ENCODE measurements around the gene GRK3.
"Not testable (repeated sequence)": the region's sequence is repeated elsewhere in the genome, so short reads cannot be mapped to it uniquely, and the experiment has no call there.

The GRK3 gene

DNA sequence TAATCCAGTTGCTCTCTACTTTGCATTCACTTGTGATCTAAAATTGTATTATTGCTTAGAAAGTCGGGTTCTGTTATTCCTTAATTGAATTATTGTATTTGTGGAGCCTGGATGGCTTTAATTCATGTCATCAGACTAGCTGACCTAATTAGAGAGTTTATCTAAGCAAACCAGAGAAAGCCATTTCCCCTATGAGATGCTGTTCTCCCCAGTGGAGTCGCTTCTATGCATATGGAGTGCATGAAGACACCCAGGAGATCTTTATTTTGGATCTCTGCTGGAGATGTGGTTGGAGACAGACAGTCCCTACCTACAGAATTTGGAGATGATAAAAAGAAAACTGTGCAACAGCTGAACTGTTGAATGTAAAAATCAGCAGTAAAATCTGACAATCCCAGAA is 132.3 kb downstream of the GRK3 start:
- peak in 1 of 58 donors; percentile 8 for DNase-seq

DNA sequence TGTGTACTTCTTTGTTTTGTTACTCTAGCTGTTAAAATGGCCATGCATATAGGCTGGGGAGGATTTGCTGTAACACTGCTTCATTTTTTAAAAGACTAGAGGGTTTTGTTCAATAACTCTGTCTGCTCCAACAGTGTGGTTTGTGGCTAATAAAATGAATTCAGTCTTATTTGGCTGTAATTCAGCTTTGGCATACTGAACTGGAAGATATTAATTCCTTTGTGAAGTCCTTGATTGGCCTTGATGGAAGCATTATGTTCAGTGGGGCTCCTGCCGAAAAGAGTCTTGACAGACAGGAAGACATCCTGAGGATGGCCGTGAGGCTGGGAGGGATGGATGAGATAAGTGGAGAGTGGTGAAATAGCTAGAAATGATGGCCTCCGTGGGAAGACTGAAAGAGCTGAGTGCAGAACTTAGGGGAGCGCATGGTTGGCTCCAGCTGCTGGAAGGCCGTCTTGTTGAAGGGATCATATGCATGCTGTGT is 132.7 kb downstream of the GRK3 start:
- DNase-seq: no peak

DNA sequence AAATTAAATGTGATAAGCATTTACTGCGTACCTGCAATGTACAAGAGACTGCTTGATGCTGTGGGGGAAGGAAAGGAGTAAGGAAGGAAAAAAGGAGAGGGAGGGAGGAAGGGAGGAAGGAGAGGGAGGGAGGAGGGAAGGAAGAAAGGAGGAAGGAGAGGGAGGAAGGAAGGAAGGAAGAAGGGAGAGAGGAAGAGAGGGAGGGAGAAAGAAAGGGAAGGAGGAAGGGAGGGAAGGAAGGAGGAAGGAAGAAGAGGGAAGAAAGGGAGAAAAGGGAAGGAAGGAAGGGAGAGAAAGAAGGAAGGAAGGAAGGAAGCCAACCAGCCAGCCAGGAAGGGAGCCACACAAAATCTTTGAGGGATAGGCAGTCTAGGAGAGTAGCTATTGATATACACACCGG is 133.5 kb downstream of the GRK3 start:
- DNase-seq: no peak

DNA sequence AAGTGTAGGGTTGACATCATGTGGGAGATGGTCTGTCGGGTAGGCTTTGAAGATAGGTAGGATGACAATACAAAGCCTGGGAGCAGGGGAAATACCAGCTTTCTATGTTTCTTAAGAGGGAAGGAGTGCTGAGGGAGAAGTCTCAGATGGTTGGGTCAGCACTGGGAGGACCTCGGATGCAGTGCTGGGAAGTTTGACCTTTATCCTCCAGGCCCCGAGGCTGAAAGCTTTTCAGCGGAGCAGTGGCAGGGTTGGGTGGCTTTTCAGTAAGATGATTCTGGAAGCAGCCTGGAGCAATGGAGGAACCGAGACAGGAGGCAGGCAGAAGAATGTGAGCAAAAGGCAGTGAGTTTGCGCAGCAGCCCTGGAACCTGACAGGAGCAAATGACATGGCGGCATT is 134.0 kb downstream of the GRK3 start:
- no peak for DNase-seq

DNA sequence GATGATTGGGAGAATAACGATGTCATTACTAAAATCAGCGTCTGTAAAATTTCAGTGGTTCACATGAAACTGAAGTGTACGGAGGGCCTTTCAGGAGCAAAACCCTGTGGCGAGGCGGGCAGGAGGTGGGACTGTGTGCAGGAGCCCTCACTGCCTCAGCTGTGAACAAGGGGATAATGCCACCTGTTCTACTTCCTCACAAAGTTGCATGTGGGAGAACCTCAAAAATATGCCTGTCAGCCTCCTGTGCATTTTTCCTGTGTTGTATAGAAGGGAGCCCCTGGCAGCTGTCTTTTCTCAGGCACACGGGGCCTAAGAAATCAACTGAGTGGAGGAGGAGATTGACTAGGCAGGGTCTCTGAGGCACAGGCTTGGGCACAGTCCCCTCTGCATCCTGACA is 134.5 kb downstream of the GRK3 start:
- DNase-seq: no peak

DNA sequence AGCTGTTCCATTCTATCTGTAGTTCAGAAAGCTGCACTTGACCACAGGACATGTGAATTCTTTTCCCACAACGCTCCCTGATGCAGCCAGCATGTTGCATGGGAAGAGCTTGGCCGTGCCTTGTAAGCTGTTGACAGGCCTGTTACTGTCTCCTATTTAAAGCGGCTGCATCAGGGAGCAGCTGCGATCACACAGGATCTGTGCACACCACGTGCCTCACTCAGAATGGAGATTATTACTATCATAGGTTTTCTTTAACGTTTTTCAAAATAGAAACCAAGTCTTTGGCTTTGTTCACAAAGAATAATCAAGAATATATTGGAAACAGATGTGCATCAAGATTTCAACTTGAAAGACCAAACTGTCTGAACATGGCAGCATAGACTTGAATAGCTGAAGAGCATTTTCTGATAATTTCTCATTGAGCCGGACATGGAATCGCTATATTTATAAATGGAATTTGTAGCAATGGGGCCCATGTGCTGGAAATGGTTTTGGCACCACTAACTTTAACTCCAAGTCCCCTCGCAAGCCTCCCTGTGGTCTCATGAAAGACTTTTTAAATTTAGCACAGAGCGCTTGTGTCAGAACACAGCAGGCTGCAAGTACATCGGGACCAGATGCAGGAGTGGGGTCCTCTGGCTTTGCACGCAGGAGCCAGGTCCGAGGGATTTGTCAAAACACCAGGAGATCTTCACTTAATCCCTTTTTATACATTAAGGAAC is 136.7 kb downstream of the GRK3 start:
- peak in 43 of 58 donors; percentile 9 to 74 (median 38) for DNase-seq

DNA sequence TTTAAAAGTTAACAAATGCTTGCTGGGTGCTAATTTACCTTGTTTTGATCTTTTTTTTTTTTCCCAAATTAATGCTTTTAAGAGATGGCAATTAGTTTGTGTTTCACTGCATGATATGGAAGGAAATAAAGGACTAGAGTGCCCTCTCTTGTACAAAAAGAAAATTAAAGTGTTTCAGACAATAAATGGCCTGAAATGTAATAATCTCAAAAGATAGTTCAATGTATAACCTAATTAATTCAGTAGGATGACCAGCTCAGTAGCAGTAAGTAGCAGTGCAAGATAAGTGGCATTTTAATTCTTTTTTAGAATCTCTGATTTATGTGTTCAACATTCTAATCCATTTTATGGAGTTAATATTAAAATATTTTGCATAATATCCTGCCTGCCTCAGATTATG is 137.6 kb downstream of the GRK3 start:
- no peak for DNase-seq

DNA sequence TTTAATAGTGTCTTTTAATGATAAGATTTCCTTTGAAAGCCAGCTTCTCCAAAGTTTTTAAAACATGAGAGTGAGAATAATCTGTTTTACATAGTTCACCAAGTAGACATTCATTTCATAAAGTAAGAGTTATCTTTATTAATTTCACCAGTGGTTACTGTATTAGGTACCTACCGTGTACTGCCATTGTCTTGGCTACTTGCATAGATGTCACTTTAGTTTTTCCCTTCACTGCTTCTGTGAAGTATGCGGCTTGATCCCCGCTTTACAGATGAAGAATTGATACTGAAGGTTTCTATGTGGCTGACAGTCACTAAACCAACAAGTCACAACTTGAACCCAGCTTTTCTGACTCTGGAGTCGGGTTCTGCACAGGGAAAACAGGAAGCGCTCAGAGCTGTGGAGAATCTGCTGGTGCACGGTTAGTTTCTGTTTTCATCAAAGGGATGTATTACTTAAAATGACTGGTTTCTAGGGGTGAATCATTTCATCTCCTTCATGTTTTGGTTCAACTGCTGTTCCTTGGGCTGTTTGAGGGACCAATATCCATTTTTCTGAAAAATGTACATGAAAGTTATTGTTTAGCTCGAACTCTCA is 138.2 kb downstream of the GRK3 start:
- DNase-seq: no peak

DNA sequence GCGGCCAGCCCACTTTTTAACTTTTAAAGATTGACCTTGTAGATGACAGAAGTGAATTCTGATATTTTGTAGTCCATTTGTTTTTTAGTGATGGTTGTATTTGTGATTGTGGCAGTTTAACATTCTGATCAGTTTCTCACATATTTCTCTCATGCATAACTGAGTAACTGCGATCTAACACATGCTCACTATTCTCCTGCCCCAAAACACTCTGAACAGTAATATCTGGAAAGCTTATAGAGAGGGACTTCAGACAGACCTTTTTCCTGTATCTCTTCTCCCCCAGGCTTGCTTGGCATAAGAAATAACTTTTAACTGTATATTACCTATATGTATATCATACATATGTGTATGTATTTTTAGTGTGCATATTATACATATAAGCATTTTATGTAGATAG is 140.2 kb downstream of the GRK3 start:
- no peak for DNase-seq

DNA sequence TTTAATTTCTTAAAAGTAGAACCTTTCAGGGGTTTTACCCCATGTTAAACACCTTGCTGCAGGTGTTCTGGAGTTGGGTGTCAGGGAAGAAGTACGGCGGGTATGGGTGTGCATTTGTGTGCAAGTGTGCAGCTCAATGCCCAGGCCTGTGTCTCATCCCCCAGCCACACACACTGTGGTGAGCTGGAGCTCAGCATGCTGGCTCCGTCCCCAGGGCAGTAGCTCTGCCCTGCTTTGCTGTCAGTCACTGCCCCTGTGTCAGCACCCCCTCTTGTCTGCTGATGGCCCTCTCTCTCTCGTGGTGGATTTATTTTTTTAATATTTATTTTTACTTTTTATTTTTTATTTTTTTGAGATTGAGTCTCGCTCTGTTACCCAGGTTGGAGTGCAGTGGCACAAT is 141.7 kb downstream of the GRK3 start:
- DNase-seq: no peak

DNA sequence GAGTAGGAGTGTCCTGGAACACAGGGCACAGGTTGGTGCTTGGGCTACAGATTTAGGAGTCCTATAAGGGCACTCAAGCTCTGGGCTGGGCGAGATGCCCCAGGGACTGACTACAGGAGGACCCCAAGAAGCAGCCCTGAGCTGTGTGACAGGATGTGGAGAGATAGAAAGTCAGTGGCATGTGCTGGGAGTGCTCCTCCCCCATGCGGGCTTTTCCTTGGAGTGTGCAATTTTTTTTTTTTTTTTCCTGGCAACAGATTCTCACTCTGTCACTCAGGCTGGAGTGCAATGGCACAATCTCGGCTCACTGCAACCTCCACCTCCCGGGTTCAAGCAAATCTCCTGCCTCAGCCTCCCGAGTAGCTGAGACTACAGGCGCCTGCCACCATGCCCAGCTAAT is 144.0 kb downstream of the GRK3 start:
- DNase-seq: not testable (repeated sequence)

DNA sequence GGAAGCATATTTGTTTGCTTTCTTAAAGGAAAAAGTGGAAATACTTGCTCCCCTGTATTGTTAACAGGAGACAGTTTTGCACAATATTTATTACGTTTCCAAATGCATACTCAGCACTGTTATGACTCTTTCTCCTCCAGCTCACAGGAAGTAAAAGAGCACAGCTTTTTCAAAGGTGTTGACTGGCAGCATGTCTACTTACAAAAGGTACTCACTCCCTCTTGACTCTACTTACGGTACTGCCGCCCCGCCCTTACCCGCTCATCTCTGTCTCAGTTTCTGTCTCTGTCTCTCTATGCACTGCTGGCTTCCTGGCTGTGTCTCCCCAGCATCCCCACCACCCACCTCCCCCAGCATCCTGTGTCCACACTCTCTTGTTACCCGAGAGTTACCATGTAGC is 145.3 kb downstream of the GRK3 start:
- DNase-seq: no peak

DNA sequence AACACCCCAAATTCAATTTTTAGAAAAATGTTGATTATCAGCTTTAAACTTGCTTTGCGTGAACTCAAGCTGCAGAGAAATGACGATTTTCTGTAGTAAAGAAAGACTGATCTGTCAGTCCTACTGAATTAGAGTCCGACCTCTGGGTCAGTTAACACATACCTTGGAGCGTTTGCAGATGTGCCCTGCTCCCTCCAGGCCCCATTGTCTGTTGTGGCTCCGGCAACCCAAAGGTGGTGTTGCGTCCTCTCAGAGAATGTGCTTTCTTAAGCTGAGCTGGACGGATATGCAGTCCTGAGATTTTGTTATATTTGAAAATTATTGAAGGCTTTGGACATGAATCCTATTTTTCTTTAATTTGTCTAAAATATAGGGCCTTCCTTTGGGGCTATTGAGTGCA is 146.0 kb downstream of the GRK3 start:
- DNase-seq: no peak

DNA sequence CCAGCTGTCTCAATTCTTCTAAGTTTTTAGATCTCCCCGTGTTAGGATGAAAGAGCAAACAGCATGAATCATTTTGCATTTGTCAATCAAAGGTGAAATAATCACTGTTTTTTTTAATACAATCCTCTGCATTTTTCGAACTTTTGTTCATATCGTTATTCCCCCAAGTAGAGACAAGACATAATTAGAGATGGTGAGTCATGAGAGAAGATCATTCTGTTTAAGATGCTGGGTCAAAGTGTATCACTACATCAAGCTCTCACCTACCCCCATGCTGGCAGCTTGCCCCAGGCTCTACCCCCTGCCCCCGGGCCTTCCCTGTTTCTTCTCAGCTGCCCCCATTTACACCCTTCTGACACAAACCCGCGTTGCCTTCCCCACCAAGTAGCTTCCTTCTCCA is 147.0 kb downstream of the GRK3 start:
- DNase-seq: no peak

DNA sequence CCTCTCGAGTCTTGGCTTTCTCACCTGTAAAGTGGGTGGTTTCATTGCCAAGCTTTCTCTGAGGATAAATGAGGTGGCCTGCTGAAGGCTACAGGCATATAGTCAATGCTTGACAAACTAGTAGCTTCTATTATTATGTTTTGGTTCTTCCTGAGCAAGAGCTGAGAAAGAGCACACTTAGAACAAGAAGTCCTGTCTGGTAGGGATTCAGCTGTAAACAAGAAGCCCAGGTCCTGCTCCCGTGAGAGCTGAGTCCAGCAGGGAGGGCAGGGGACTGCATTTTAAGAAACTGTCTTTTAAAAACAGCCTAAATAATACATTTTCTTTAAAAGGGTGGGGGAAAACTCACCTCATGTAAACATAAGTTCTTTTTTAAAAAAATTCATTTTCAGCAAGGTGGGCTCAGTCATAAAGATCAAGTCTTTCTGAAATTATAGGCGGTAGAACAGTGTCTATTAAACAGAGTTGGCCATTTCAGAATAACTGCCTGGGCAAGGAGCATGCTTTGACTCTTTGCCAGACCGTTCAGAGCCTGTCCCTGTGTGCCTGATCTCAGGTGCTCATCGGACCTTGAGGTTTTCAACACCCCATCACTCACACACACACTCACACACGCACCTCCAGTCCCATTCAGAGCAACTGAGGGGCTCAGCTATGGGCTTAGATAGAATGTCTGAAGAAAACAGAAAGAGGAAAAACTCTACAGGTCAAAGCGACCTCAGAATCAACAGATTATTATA is 148.4 kb downstream of the GRK3 start:
- DNase-seq: no peak

DNA sequence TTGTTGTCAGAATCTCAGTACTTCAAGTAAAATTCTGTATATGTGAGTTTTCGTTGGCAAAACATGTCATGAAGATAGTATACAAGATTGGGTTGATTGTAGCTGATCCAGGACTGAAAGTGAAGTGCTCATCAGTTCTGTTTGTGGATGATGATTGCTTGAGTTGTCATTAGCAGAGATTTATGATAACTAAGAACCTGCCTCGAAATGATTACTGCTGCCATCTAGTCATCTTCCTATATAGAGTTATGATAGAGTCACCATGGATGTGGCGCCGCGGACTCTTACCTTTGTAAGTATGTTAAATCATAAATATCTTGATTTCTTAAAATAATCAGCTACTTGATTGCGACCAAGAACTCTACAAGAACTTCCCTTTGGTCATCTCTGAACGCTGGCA is 149.6 kb downstream of the GRK3 start:
- no peak for DNase-seq

DNA sequence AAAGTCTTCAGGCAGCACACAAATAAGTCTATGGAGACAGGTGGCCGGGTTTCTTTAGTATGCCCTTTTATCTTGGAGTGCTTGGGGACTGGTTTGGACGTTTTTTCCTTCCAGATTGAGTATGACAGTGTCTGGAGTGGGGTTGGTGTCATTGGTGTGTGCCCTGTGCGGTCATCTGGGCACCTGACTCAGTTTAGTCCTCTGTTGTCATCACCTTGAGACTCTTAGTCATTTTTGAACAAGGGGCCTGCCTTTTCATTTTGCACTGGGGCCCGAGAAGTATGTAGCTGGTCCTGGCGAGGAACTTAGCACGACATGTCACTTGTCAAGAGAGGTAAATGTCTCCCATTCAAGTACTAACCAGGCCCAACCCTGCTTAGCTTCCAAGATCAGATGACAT is 150.3 kb downstream of the GRK3 start:
- no peak for DNase-seq

DNA sequence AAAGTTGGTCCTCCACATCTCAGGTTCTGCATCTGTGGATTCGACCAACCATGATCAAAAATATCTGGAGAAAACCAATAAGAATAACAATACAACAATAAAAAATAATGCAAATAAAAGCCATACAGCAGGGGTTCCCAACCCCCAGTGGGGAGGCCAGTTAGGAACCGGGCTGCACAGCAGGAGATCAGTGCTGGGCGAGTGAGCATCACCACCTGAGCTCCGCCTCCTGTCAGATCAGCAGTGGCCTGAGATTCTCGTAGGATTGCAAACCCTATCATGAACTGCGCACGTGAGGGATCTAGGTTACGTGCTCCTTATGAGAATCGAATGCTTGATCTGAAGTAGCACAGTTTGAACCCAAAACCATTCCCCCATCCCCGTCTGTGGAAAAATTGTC is 152.2 kb downstream of the GRK3 start:
- no peak for DNase-seq

DNA sequence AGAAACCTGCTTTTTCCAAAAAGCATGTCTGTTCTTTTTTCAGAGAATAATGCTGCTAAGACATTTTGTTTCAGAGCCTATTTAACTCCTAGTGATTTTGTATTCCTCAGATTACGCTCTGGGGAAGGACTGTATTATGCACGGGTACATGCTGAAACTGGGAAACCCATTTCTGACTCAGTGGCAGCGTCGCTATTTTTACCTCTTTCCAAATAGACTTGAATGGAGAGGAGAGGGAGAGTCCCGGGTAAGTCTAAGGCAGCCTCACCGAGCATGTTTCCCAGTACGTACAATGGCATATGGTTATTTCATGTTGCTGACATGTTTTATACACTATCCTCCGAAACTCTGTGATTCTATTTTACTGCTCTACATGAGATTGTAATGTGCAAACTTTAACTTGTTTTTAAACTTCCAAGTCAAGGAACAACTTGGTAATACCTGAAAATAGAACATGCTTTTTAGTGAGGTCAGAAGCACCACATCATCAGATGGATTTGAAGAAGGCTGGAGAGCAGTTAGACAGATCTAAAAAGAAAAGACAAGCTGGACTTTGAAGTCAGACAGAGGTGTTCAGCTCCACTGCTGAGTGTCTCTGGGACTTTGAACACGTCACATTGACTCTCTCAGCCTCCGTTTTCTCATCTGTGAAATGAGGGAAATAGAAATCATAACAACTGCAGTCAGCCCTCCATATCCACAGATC is 153.8 kb downstream of the GRK3 start:
- peak in 2 of 58 donors; percentile 11 to 68 for DNase-seq

DNA sequence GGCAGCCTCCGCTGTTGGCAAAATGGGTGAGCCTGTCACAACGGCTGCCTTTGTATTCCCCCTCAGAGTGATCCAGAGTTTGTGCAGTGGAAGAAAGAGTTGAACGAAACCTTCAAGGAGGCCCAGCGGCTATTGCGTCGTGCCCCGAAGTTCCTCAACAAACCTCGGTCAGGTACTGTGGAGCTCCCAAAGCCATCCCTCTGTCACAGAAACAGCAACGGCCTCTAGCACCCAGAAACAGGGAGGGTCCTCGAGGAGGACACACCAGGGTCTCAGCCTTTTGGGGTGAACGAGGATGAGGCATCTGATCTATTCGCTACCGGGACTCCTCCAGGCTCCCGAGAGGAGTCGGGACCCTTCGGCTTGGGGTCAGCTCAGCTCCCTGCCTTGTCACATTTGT is 157.7 kb downstream of the GRK3 start:
- no peak for DNase-seq

DNA sequence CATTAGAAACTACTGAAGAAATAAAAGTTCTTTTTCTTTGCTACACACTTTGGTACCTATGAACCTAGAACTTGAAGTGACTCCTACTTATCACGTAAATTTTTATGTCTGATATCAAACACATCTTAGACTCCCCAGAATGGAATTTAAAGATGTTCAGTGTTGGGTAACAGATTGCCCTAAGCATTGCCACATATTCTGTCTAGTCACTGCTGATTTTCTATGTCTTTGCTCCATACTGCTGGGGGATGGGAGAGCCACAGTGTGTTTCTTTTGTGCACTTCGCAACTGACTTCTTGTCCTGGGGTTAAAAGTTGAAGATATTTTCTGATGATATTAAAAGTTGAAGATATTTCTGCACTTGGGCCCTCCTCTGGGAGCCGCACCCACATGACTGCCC is 158.2 kb downstream of the GRK3 start:
- DNase-seq: no peak

DNA sequence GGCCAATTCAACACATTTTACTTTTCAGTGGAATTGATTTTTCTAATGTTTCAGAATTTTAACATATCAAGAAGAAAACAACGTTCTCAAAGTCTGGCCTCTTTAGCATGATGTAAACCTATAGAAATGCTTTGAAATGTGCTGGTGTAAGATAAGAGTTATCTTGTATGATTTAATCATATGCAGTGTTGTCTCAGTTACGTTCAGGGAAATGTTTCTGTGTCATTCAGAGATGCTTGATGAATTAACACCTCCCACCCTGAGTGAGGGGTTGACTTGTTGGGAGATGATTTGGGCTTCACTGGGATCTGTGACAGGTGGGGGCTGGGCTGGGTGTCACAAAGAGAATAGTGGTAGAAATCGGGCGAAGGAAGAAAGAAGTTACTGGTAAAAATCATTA is 161.8 kb downstream of the GRK3 start:
- DNase-seq: no peak

Data from anterior cingulate cortex (tissue), 58 donors.